KMS-11 (cell line): ENCODE measurements around the gene PRRT3.
"Not testable (repeated sequence)": the region's sequence is repeated elsewhere in the genome, so short reads cannot be mapped to it uniquely, and the experiment has no call there.

Experiments
- H2AFZ ChIP-seq: fragments of 200-600 bp; sonication (generic); 2 replicates; pipeline ENCODE4 v1.6.1; 2016; ENCODE audit warnings: antibody characterized with exemption, mixed run types, low read depth
- H3K27ac ChIP-seq: fragments of 200-600 bp; sonication (generic); 2 replicates; pipeline ENCODE4 v1.6.1; 2016; ENCODE audit warnings: mild to moderate bottlenecking, mixed run types
- H3K27me3 ChIP-seq: fragments of 200-600 bp; sonication (generic); 2 replicates; pipeline ENCODE4 v1.6.1; 2017; ENCODE audit warnings: mild to moderate bottlenecking, low read depth, mixed run types, moderate library complexity; ENCODE audit not compliant: insufficient read depth
- H3K36me3 ChIP-seq: fragments of 200-600 bp; sonication (generic); 2 replicates; pipeline ENCODE4 v1.6.1; 2017; ENCODE audit warnings: mild to moderate bottlenecking, mixed run types; ENCODE audit not compliant: insufficient read depth
- H3K4me1 ChIP-seq: fragments of 200-600 bp; sonication (generic); 2 replicates; pipeline ENCODE4 v1.6.1; 2016; ENCODE audit warnings: mild to moderate bottlenecking, low read depth, mixed run types; ENCODE audit not compliant: poor library complexity, severe bottlenecking
- H3K4me2 ChIP-seq: fragments of 200-600 bp; sonication (generic); 2 replicates; pipeline ENCODE4 v1.7.0; 2016; ENCODE audit warnings: mild to moderate bottlenecking, mixed run types
- H3K4me3 ChIP-seq: fragments of 200-600 bp; sonication (generic); IDR thresholded peaks from 2 replicates; pipeline ENCODE4 v1.6.1; 2017; ENCODE audit warnings: low read depth, low read length, mixed read lengths; ENCODE audit not compliant: insufficient read depth
- H3K79me2 ChIP-seq: fragments of 200-600 bp; sonication (generic); 2 replicates; pipeline ENCODE4 v1.6.1; 2016; ENCODE audit warnings: low read depth, mixed run types; ENCODE audit not compliant: insufficient read depth
- H3K9ac ChIP-seq: fragments of 200-600 bp; sonication (generic); 2 replicates; pipeline ENCODE4 v1.6.1; 2016; ENCODE audit warnings: mild to moderate bottlenecking, mixed run types
- H4K20me1 ChIP-seq: fragments of 200-600 bp; sonication (generic); 2 replicates; pipeline ENCODE4 v1.6.1; 2016; ENCODE audit warnings: mild to moderate bottlenecking, mixed run types; ENCODE audit not compliant: insufficient read depth
- TF ChIP-seq, protein P1 (sequence below): fragments of 200-600 bp; sonication (generic); conservative IDR thresholded peaks from 2 replicates; pipeline ENCODE4 v1.6.1; 2017; ENCODE audit warnings: low read depth, mild to moderate bottlenecking, antibody characterized with exemption, low read length, moderate library complexity, mixed read lengths

PRRT3 gene

DNA sequence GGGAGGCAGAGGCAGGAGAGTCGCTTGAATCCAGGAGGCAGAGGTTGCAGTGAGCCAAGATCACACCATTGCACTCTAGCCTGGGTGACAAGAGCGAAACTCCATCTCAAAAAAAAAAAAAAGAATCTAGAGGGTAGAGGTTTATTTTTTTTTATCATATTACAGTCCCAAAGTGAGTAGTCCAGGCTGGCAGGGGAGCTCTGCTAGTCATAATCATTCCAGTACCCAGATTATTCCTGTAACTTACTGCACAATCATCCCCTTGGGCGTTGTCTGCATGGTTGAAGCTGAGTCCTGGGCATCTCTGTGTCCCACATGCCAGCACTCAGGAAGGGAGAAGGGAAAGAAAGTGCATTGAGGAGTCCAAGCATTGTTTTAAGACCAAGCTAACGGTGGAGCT is 10.0 kb downstream of the PRRT3 start:
- Histone ChIP-seq H3K4me2 (no peak overlapping the region), H3K4me3 (no peak overlapping the region), H3K79me2 (no peaks in the 10 kb centered on the region), H2AFZ (no peak overlapping the region), H3K9ac (no peak overlapping the region), H4K20me1 (no peaks in the 10 kb centered on the region), H3K4me1 (no peaks in the 10 kb centered on the region), H3K27me3 (no peaks in the 10 kb centered on the region), H3K27ac (no peak overlapping the region), H3K36me3 (no peaks in the 10 kb centered on the region)
- TF ChIP-seq, protein P1, sequence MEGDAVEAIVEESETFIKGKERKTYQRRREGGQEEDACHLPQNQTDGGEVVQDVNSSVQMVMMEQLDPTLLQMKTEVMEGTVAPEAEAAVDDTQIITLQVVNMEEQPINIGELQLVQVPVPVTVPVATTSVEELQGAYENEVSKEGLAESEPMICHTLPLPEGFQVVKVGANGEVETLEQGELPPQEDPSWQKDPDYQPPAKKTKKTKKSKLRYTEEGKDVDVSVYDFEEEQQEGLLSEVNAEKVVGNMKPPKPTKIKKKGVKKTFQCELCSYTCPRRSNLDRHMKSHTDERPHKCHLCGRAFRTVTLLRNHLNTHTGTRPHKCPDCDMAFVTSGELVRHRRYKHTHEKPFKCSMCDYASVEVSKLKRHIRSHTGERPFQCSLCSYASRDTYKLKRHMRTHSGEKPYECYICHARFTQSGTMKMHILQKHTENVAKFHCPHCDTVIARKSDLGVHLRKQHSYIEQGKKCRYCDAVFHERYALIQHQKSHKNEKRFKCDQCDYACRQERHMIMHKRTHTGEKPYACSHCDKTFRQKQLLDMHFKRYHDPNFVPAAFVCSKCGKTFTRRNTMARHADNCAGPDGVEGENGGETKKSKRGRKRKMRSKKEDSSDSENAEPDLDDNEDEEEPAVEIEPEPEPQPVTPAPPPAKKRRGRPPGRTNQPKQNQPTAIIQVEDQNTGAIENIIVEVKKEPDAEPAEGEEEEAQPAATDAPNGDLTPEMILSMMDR = no peak

DNA sequence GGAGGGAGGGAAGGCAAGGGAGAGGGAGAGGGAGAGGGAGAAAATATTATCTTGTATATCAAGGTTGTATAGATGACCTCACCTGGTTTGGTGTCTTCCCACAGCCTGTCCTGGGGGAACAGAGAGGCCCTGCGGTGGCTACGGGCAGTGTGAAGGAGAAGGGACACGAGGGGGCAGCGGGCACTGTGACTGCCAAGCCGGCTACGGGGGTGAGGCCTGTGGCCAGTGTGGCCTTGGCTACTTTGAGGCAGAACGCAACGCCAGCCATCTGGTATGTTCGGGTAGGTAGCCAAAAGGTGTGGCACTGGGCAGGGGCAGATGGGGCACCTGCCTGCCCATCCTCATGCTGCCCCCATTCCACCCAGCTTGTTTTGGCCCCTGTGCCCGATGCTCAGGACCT is 11.5 kb downstream of the PRRT3 start:
- no peak overlapping the region for H3K9ac ChIP-seq
- no peak overlapping the region for H3K4me3 ChIP-seq
- no peaks in the 10 kb centered on the region for H4K20me1 ChIP-seq
- no peak overlapping the region for H3K27ac ChIP-seq
- TF ChIP-seq, protein P1 = no peak
- peaks cover under 1% of the 10 kb centered on the region for H3K4me1 ChIP-seq
- no peak overlapping the region for H3K4me2 ChIP-seq
- H2AFZ ChIP-seq = no peak overlapping the region
- H3K79me2 ChIP-seq = no peaks in the 10 kb centered on the region
- no peaks in the 10 kb centered on the region for H3K36me3 ChIP-seq
- H3K27me3 ChIP-seq = no peaks in the 10 kb centered on the region

DNA sequence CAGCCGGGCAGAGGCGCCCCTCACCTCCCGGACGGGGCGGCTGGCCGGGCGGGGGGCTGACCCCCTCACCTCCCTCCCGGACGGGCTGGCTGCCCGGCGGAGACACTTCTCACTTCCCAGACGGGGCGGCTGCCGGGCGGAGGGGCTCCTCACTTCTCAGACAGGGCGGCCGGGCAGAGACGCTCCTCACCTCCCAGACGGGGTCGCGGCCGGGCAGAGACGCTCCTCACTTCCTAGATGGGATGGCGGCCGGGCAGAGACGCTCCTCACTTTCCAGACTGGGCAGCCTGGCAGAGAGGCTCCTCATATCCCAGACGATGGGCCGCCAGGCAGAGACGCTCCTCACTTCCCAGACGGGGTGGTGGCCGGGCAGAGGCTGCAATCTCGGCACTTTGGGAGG is 12.3 kb downstream of the PRRT3 start:
- H3K36me3 ChIP-seq, H4K20me1 ChIP-seq, H3K79me2 ChIP-seq: not testable (repeated sequence)

DNA sequence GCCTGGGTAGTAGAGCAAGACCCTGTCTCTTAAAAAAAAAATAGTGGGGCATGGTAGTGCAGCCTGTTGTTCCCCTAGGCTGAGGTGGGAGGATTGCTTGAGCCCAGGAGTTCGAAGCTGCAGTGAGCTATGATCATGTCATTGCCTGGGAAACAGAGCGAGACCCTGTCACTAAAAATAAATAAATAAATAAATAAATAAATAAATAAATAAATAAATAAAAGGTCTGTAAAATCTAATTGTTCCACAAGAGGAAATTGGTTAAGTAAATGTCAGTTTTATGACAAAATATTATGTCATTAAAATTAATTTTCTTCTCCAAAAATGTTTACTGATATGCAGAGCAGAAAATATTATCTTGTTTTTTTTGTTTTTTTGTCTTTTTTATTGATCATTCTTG is 13.2 kb downstream of the PRRT3 start:
- Histone ChIP-seq H3K9ac (no peak overlapping the region), H3K79me2 (no peaks in the 10 kb centered on the region), H2AFZ (no peak overlapping the region), H3K27me3 (no peaks in the 10 kb centered on the region), H3K4me2 (no peak overlapping the region), H4K20me1 (no peaks in the 10 kb centered on the region), H3K36me3 (no peaks in the 10 kb centered on the region), H3K27ac (no peak overlapping the region), H3K4me3 (no peak overlapping the region), H3K4me1 (peaks cover 14% of the 10 kb centered on the region)
- TF ChIP-seq, protein P1 = no peak

More for the DNA sequence above, 12.3 kb downstream of the PRRT3 start:
- not testable (repeated sequence) for H3K4me3 ChIP-seq, H3K9ac ChIP-seq, H3K27me3 ChIP-seq, H3K4me1 ChIP-seq, H3K4me2 ChIP-seq, H3K27ac ChIP-seq, H2AFZ ChIP-seq

DNA sequence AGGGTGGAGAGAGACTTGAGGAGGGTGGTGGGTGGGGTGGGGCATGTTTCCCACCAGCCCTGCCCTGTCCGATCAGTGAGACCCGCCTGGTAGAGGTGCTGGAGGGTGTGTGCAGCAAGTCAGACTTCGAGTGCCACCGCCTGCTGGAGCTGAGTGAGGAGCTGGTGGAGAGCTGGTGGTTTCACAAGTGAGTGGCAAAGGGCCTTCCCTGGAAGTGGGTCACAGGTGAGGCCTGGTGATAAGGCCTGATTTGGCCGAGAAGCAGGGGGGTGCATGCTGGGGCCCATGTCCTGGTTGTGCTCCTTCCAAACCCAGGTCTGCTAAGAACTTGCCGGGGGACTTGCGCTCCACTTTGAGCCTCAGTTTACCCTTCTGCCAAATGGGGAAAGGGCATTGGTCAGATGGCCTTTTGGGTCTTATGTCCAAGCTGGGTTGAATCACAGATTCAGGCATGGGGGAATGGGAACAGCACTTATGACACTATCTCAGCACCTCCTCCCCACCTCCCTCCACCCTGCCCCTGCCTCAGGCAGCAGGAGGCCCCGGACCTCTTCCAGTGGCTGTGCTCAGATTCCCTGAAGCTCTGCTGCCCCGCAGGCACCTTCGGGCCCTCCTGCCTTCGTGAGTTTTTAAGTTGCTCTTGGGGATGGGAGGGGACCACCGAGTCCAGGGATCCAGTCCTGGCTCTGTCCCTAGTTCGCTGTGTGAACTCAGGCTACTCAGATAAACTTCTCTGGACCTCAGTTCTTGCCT is 14.5 kb downstream of the PRRT3 start:
- no peaks in the 10 kb centered on the region for H4K20me1 ChIP-seq

More for the DNA sequence above, 14.5 kb downstream of the PRRT3 start:
- Histone ChIP-seq H3K4me3 (no peak overlapping the region), H3K27ac (no peak overlapping the region), H3K4me2 (no peak overlapping the region), H3K36me3 (no peaks in the 10 kb centered on the region), H3K9ac (no peak overlapping the region), H2AFZ (no peak overlapping the region), H3K4me1 (peaks cover 14% of the 10 kb centered on the region), H3K27me3 (no peaks in the 10 kb centered on the region), H3K79me2 (no peaks in the 10 kb centered on the region)
- TF ChIP-seq, protein P1 = no peak
